IPS-18c (cell line): ENCODE measurements around the gene PTGDR.

ENCODE experiments used
- H3K4me3 ChIP-seq: 2 replicates; pipeline ENCODE4 v1.7.0; 2013; ENCODE audit warnings: low read depth, mild to moderate bottlenecking, low read length, moderate library complexity; ENCODE audit not compliant: insufficient read depth
- H3K9me3 ChIP-seq: one replicate; pipeline ENCODE4 v1.6.1; 2013; ENCODE audit warnings: mild to moderate bottlenecking, low read length, moderate library complexity; ENCODE audit not compliant: control insufficient read depth, insufficient read depth

The PTGDR gene

GRCh38 chr14:52254086-52254485 lies 13.4 kb upstream of the PTGDR start:
- Histone ChIP-seq H3K9me3 (no peaks in the 10 kb centered on the region), H3K4me3 (no peak overlapping the region)

GRCh38 chr14:52258783-52259182 lies 8.7 kb upstream of the PTGDR start:
- H3K4me3 ChIP-seq: no peak overlapping the region
- H3K9me3 ChIP-seq: no peaks in the 10 kb centered on the region

GRCh38 chr14:52259434-52259833 lies 8.1 kb upstream of the PTGDR start:
- no peak overlapping the region for H3K4me3 ChIP-seq
- no peaks in the 10 kb centered on the region for H3K9me3 ChIP-seq

- H3K9me3 ChIP-seq: no peaks in the 10 kb centered on the region
- no peak overlapping the region for H3K4me3 ChIP-seq
These were observed 4.9 kb upstream of the PTGDR start for GRCh38 chr14:52262600-52262999.

GRCh38 chr14:52263190-52263589 lies 4.3 kb upstream of the PTGDR start:
- Histone ChIP-seq H3K4me3 (no peak overlapping the region), H3K9me3 (no peaks in the 10 kb centered on the region)

- H3K4me3 ChIP-seq: no peak overlapping the region
- H3K9me3 ChIP-seq: no peaks in the 10 kb centered on the region
These were observed 2.2 kb upstream of the PTGDR start for GRCh38 chr14:52265253-52265652.

- Histone ChIP-seq H3K4me3 (no peak overlapping the region), H3K9me3 (no peaks in the 10 kb centered on the region)
These were observed 1.3 kb upstream of the PTGDR start for GRCh38 chr14:52266179-52266578.

- no peaks in the 10 kb centered on the region for H3K9me3 ChIP-seq
- H3K4me3 ChIP-seq: no peak overlapping the region
These were observed 716 bp upstream of the PTGDR start for GRCh38 chr14:52266782-52267181.

- H3K9me3 ChIP-seq: no peaks in the 10 kb centered on the region
- peak overlapping the region; percentile 64 for H3K4me3 ChIP-seq
These were observed 972 bp downstream of the PTGDR start for GRCh38 chr14:52268279-52269061.

- Histone ChIP-seq H3K4me3 (peak overlapping the region; percentile 64), H3K9me3 (no peaks in the 10 kb centered on the region)
These were observed 1.6 kb downstream of the PTGDR start for GRCh38 chr14:52269100-52269499.

GRCh38 chr14:52269982-52270381 lies 2.5 kb downstream of the PTGDR start:
- H3K9me3 ChIP-seq: no peaks in the 10 kb centered on the region
- H3K4me3 ChIP-seq: no peak overlapping the region

- no peak overlapping the region for H3K4me3 ChIP-seq
- no peaks in the 10 kb centered on the region for H3K9me3 ChIP-seq
These were observed 4.0 kb downstream of the PTGDR start for GRCh38 chr14:52271538-52271937.

GRCh38 chr14:52272375-52272774 lies 4.9 kb downstream of the PTGDR start:
- Histone ChIP-seq H3K4me3 (no peak overlapping the region), H3K9me3 (no peaks in the 10 kb centered on the region)

GRCh38 chr14:52275372-52275771 lies 7.9 kb downstream of the PTGDR start:
- Histone ChIP-seq H3K4me3 (no peak overlapping the region), H3K9me3 (no peaks in the 10 kb centered on the region)

GRCh38 chr14:52277552-52277951 lies 10.1 kb downstream of the PTGDR start:
- Histone ChIP-seq H3K4me3 (no peak overlapping the region), H3K9me3 (no peaks in the 10 kb centered on the region)

- Histone ChIP-seq H3K9me3 (no peaks in the 10 kb centered on the region), H3K4me3 (no peak overlapping the region)
These were observed 11.9 kb downstream of the PTGDR start for GRCh38 chr14:52279408-52279807.

GRCh38 chr14:52283099-52283498 lies 15.6 kb downstream of the PTGDR start:
- Histone ChIP-seq H3K4me3 (no peak overlapping the region), H3K9me3 (no peaks in the 10 kb centered on the region)

- no peak overlapping the region for H3K4me3 ChIP-seq
- H3K9me3 ChIP-seq: no peaks in the 10 kb centered on the region
These were observed 19.5 kb downstream of the PTGDR start for GRCh38 chr14:52286661-52287649.
